ENCODE data around the gene RNF220.

RNF220 gene

DNA sequence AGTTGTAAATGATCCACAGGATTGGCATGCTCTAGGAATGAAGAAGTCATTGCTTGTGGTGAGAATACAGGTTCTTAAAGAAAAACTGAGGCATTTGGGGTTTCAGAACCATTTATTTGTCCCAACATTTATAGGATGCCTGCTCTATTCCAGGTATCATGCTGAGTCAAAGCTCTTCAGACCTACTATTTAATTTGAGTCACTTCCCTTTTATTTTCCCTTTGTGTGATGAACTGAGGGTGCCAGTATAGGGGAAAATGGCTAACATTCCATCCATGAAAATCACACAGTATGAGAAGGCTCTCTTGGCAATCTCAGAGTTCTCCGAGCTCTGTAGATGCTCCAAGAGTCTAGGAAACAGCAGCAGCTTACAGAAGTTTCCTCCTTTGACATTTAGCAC lies 110.4 kb downstream of the RNF220 start:
- DNase-seq (ENCODE audit: extremely low read depth in 1 of 2, low read depth in 1 of 2) = no peak

DNA sequence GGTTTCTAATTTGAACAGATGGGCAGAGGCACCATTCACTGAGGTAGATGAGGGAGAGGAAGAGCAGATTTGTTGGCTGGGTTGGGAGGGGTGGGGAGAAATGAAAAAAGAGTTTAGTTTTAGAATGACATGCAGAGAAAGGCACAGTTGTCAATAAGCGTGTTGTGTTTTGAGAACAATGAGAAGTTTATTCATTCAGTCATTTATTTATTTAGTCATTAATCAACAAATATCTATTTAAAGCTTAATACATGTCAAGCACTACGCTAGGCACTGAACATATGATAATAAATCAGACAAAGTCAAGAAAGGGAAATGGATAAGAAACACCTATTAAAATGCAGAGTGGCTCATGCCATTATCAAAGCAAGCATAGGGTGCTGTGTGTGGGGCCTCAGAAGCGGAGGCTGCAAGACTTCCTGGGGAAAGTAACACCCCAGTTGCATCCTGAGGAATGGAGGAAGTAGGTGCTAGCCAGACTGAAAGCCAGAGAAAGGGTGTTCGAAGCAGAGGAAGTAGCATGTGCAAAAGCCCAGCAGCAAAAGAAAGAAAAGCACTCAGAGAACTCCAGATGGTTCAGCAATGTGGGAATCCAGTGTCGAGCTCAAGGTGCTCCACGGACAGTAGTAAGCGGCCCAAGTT lies 114.1 kb downstream of the RNF220 start:
- DNase-seq (ENCODE audit: extremely low read depth in 1 of 2, low read depth in 1 of 2) = no peak

DNA sequence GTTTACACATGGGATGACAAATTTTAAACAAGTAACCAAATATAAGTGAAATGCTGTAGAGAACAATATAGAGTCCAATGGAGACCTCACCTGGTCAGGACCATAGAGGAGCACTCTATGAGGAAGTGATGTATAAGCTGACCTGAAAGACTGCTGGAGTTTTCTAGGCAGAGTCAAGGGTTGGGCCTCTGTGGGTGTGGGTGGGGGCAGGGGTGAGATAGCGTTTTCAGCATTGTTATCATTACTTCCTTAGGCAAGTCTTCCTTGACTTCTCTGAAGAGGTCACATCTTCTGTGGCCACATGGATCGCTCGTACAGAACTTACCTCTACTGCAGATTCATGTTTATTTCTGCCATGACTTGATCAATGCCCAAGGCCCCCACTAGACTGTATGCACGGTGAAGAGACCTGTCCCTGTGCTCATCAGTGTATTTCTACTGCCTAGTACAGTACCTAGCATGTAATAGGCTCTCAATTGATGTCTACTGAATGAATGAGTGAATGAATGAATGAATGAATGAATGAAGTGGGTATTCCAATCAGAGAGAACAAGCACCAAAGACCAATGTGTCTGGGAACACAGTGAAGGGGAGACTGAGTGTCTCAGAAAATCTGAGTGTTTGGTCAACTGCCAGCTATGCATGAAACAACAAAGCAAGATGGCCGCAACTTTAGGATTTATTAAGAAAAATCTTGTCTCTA lies 116.5 kb downstream of the RNF220 start:
- DNase-seq (ENCODE audit: extremely low read depth in 1 of 2, low read depth in 1 of 2) = no peak

DNA sequence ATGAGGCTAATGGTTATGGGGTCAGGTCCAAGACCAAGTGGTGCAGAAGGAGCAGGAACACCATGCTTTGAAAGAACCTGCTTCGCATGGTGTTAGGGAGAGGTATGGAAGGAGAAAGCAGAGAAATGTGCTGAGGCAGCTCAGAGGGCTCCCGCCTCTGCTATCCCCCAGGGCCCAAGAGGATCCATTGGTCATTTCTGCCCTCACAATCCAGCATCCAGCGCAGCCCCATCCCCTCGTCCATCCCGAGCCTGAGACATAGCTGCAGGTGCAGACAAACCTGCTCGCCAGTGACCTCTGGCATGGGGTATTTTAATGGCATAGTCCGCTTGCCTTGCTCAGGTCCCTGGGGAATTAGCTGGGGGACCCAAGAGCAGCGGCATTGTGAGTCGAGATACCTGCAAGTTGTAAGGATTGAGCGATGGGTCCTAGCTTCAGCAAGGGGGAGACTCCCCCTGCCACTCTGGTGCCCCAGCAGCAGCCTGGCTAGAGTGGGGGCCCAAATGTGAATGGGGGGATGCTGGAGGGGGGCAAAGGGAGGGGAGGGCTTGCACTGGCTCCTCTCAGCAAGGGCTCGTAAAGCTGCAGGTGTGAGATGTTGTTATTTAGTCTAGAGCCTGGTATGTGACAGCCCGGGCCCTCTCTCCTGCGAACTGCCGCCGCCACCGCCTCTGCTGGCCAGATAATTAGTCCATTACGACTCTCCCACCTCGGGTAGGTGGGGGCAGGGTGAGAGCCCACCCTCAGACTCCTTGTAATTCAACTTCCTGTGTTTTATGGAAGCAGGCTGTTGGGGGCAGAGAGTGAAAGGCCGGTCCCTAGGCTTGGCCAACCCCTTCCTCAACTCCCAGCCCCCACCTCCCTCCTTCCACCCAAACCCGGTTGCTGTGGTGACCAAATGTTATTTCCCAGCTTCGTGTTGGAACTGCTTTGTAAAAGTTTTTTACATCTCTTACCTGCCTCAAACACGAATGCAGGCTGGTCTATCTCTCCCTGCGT lies 118.8 kb downstream of the RNF220 start:
- no peak for DNase-seq (ENCODE audit: extremely low read depth in 1 of 2, low read depth in 1 of 2)

DNA sequence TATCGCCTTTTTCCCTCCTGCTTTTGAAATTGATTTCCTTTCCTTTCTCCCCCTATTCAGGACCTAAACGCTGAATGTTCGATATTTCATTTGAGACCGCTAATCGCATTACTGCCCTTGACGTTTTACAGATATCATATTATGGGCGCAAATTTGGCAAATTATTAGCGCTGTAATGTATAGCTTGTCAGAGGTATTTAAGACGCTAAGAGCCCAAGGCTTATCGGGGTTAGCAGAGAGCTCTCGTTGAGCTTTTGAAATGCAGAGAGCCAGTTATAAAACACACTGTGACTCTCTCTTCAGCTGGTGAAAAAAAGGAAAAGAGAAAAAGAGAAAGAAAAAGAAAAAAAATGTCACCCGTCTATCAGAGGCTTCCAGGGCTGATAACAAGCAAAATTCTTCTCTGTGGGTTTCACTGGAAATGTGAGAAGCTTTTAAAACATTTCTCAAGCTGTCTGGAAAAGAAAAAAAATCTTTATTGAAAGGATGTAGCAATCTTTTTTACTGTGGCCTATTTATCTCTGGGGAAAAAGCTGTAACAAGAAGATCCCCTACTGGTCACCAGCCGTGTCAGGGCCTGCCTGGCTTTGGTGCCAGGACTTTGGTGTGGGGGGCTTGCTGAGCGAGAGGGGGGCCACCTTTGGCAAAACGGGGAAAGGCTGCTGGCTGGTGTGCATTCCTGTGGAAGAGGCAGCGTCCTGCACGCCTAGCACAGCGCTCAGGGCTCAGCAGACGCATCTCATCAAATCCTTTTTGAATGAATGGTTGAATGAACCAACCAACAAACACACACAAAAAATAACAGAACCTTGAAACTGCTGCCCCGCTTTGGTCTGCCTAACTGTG lies 119.8 kb downstream of the RNF220 start:
- no peak for DNase-seq (ENCODE audit: extremely low read depth in 1 of 2, low read depth in 1 of 2)

DNA sequence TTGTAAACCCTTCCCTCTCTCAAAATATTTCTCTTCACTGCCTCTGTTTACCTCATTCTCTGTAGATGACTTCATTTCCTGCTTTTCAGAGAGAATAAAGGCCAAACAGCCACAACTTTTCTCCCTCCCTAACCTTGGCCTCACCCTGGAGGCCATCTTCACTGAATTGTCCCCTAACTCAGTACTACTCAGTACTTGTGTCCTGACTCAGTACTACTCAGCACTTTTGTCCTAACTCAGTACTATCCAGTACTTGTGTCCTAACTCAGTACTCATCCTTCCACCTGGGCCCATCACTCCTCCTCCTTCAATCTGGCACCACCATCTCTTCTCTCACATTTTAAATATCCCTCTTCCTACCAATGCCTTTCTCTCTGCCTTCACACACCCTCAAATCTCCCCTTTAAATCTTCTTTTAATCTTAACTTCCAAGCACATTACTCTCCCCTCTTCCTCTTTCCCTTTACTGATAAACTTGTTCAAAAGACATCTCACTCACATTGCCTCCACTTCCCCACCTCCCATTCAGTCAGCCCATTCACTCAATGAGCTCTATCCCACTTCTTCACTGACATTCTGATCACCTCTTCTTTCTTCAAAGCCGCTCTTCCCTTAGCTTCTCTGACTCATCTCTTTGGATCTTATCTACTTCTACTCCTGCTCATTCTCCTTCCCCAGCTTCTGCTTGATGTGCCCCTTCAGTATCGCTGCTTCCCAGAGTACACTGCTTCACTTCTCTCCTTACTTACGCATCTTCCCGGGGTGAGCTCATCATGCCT lies 121.4 kb downstream of the RNF220 start:
- DNase-seq (ENCODE audit: extremely low read depth in 1 of 2, low read depth in 1 of 2) = no peak

DNA sequence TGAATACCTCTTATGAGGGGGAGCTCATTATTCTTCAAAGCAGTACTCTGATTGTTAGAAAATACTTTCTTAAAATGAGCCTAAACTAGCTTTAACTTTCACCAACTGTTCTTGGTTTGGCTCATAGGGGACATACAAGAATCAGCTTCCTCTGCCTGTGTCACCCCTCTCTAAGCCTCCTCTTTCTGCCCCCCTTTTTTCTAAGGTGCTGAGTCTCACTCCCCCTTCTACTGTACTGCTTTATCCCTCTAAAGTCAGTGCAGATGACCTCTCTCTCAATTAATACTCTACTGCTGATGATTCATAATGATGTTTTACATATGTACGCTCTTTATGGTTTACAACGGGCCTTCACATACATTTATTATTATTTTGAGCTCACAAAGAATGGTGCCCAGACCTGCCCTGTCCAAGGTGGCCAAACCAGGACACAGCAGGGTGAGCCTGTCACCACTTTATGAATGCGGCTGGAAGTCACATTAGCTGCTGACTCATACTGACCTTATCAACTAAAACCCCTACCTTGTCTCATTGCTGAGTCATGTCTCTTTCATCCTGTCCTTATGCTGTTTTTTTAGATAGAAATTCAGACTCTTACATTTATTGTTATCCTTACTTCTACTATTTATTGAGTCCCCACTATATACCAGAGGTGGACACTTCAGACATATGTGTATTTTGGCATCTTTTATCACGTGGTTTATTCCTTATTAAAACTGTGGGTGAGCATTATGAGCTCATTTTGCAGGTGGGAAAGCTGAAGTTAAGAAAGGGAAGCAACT lies 126.9 kb downstream of the RNF220 start:
- DNase-seq (ENCODE audit: extremely low read depth in 1 of 2, low read depth in 1 of 2) = no peak

DNA sequence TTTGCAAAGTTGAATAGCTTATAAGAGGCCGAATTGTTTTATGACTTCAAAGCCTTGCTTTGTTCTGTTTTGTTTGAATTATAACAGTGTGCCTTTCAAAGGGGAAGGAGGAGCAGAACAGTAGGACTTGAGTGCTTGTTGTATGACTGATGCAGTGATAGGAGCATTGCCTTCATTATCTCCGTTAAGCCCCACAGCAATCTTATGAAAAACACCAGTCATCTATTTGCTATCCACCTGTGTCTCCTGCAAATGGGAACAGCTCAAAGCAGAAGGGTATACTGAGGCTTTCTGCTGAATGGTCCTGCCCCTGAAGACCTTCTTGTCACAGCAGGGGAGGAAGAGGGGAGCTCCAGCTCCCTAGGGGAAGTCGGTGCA lies 127.5 kb downstream of the RNF220 start:
- no peak for DNase-seq (ENCODE audit: extremely low read depth in 1 of 2, low read depth in 1 of 2)

DNA sequence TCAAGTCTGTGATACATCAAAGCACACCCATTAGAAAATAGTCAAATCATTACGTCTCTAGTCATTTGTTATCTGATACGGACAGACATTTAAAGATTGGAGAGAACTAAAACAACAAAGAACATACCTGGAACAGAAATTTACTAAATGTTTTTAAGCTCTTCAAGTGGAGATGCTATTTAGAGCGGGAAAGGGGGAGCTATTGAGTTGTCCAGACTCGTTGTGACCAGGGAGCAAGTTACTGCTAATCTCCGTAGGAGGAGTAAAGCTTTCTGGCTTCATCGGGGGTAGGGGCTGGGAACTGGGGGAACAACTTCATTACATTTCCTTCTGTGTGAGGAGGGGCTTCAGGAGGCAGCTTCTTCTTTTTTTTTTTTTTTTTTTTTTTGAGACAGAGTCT lies 129.7 kb downstream of the RNF220 start:
- DNase-seq (ENCODE audit: extremely low read depth in 1 of 2, low read depth in 1 of 2) = no peak

DNA sequence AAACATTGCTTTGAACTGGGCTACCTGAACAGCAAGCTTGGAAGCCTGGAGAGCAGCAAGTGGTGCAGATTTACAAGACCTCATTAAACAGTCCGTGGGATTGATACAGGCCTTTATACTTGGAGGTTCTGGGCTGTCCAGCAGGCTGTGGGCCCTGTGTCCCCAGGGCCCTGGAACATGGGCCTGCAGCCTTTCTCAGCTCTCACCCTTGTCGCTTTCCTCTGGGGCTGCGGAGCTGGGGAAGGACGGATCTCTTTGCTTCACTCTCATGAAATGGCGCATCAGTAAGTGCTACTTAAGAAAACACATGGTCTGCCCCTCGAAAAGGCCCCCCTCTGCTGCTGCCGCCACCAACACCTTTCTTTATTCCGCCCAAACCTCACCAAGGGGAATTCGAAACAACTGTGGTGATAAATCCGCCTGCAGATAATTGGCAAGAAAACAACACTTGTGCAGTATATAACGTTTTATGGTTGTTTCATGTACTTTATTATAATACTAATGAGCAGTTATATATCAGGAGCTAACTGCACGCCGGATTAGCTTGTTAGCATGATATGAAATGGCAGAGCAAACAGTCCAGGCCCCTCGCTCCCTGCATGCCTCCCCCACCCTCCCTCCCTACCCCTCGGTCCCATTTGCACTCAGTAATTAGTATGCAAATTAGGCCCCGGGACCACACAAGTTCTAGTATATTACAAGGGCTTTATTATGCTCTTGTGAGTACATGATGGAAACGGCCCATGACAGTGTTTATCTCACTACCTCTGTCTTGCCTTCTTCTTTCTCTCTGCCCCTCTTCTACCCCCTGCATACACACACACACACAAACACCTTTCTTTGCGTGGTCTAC lies 131.5 kb downstream of the RNF220 start:
- no peak for DNase-seq (ENCODE audit: extremely low read depth in 1 of 2, low read depth in 1 of 2)

DNA sequence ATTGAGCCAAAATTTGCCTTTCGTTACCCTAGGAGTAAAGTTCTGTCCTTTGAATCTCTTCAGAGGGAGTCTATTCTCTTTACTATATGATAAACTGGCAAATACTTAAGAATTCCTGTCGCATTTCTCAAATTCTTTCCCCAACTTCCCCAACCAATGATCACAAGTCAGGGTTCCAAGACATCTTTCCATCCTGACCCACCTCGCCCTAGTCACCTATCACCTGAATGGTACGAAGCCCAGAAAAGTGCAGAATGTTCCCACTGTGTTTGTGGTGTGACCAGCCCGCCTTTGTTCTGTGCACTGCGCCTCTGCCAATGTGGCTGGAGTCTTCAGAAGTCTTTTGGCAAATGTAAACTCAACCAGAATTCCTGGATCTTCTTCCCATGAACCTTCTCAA lies 132.5 kb downstream of the RNF220 start:
- no peak for DNase-seq (ENCODE audit: extremely low read depth in 1 of 2, low read depth in 1 of 2)

DNA sequence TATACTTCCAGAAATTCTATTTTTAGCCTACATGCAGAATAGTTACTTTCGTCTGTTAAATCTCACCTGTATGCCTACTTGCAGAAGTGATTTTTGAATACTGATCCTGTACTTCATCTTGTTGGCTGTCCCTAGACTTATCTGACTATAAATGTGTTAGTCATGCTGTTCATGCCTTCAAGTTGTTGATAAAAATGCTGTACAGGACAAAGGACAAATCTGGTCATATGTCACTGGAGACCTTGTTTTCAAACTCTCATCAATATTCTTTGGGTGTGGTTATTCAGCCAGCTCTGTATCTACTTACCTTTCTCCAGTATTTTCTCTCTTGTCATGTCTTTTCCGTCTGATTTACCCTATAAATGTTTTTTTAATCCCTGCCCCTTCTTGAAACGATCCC lies 132.9 kb downstream of the RNF220 start:
- DNase-seq (ENCODE audit: extremely low read depth in 1 of 2, low read depth in 1 of 2) = no peak

DNA sequence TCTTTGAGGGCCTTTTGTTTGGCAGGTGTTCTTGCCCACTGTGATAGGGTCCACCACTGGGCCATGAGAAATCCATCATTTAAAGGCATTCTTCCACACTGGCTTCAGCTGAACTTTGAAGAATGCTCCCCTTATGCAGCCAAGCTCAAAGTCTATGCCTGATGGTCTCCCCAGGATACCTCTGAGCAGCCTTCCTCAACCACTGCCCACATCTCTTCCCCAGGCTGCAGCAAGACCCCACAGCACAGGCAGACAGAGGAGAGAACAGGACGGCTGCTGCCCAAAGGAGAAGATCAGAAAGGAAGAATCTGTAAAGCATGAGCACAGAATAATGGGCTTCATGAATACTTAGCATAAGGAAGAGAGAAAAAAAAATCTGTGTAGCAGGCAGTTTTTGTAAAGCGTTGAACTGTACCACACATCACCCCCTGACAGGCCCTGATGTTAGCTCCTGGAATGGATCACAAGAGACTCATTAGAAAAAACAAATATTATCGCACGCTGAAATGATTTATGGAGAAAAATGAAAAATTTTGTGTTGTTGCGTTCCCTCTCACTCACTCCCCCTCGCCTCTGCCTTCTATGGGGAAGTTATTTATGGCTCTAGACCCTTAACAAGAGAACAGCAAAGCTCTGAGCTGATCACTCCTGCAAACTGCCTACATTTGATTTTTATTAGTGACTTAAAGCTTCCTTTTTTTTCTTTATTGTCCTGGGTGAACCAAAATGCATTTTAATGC lies 135.1 kb downstream of the RNF220 start:
- no peak for DNase-seq (ENCODE audit: extremely low read depth in 1 of 2, low read depth in 1 of 2)

DNA sequence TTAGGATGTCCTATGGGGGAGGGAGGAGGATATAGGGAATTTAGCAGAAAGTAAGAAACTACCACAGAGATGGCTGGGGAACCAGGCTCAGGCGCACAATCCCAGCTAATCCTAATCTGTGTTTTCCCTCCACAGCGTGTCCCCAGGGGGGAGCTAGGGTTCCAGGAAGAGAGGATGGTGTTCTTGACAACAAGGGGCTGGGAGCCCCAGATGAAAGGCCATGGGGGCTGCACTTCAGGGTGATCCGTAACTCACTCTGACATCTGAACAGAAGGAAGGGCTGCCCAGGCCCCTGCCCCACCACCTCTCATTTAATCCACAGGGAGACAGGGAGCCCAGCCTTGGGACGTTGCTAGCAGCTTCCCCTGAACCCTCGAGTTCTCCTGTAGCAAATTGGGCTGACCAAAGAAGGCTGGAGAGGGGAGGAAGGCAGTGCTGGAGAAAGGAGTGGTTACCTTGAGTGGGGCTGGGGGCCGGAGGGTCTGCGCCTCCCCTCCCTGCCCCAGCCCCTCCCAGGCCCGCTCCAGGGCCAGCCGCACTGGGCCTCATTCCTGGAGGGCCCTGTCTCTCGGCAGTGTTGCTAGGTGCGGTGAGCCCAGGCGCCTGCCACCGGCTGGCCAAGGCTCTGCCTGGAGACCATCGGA lies 137.5 kb downstream of the RNF220 start:
- no peak for DNase-seq (ENCODE audit: extremely low read depth in 1 of 2, low read depth in 1 of 2)

DNA sequence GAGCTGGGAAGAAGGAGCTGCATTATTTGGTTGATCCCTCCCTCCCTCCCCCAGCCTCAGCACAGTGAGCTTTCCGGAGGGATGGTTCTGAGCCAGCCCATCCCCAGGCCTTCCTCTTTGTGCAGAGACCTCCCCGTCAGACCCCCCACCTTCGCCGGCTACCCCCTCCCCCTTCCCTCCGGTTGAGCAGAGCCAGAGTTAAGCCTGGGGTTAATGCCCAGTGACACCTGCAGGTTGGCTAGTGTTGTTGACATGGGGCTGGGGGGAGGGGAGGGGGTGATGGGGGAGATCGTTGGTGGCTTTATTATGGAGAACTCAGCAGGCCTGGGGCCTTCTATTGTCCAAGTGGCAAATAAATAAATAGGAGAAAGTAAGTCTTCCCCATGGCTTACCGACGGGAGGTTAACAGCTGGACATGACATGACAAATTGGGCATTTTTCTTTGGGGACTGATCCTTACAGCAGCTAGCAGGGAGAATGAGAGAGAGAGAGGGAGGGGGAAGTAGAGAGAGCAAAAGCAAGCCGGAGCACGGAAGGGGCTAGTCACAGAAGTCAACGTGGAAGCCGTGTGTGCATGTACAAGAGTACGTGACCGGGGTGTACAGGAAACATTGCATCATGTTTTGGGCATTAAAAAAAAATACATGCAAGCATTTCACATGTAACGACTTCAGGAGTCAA lies 138.1 kb downstream of the RNF220 start:
- no peak for DNase-seq (ENCODE audit: extremely low read depth in 1 of 2, low read depth in 1 of 2)

DNA sequence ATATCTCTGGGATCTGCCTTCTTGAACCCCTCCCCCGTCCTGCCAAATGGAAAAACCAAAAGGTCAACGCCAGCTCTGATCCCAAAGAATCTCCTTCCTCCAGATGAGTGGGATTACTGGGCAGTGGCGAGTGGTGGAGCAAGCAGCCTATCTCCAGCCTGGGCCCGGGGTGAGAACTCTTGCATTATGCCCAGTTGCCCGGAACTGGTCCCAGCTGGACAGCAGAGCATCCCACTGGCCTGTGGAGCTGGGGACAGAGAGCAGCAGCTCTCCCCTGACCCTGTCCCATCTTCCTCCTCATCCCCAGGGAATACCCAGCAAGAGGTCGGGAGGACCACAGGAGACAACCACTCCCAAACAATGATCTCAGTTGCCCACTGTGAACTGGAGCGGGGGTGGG lies 138.7 kb downstream of the RNF220 start:
- DNase-seq (ENCODE audit: extremely low read depth in 1 of 2, low read depth in 1 of 2) = no peak

DNA sequence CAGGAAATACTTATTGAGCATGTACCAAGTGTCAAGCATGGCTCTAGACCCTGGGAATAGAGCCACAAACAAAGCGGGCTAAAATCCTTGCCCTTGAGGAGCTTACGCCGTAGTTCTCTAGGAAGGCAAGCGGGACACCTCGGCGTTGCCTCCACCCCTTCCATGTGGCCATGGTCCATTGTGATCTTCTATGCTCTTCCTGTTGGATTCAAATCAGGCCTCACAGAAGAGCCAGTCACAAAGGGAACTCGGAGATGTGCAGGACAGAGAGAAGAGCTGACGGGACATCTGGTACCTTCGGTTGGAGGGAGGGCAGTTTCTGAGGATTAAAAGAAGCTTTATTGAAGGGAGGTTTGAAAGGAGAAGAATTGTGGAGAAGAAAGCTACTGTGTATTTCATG lies 139.9 kb downstream of the RNF220 start:
- no peak for DNase-seq (ENCODE audit: extremely low read depth in 1 of 2, low read depth in 1 of 2)
